ENCODE results near the gene CABYR. TPM values are rescaled to one million over a fixed set of nuclear protein-coding genes. Genes with fewer than 3 reads are reported as not detected.

CABYR gene
- total RNA-seq, 1 experiment from 2014 or later, result 29.4 TPM

- CTCF ChIA-PET, result no interaction called here
- Histone ChIP-seq H3K4me3 (ENCODE audit: low read depth in 2 of 2, low read length in 2 of 2) (no peak overlapping the region), H3K4me1 (ENCODE audit: control insufficient read depth, insufficient read depth, low read length) (no peaks in the 10 kb centered on the region), H3K36me3 (ENCODE audit: control insufficient read depth, insufficient read depth, low read length) (peaks cover 15% of the 10 kb centered on the region), H3K27me3 (ENCODE audit: control insufficient read depth, insufficient read depth, low read length) (no peaks in the 10 kb centered on the region), H3K9me3 (ENCODE audit: control insufficient read depth, insufficient read depth, low read depth, low read length) (no peaks in the 10 kb centered on the region), H3K27ac (ENCODE audit: low read length) (no peak overlapping the region)
- DNase-seq (ENCODE audit: low read depth, low spot score) (no peak), ATAC-seq (no peak)
- in situ Hi-C loops (cut with HindIII; ENCODE audit: low pct_unique_long_range_greater_than_20kb, low sequenced_read_pairs) (no loop called here), intact Hi-C loops (cut with micrococcal nuclease; ENCODE audit: unreplicated experiment) (no loop called here)
- no peak for TF ChIP-seq TCF7L2 (IDR thresholded peaks at IDR 0.05; ENCODE audit: low read depth, low read length)
- no peak for TF ChIP-seq POLR2AphosphoS5 (IDR thresholded peaks at IDR 0.05; ENCODE audit: low read depth, low read length)
- TF ChIP-seq SIN3A (IDR thresholded peaks at IDR 0.05; ENCODE audit: borderline replicate concordance, insufficient read depth, low read depth, low read length), result no peak
- no peak for TF ChIP-seq CTCF (IDR thresholded peaks at IDR 0.05)
- no peak for TF ChIP-seq REST (IDR thresholded peaks at IDR 0.05; ENCODE audit: insufficient read depth in 1 of 2, low read depth in 2 of 2, low read length in 1 of 2)
- POLR2A ChIA-PET, result interaction anchor here (0.5 kb wide), 1 partner anchor 22 kb away, joined by 5 read pairs; the partner anchor contains the start of gene CABYR
- BruUV-seq (replicated peaks), result TSS peak; percentile 11
These were observed 22.4 kb downstream of the CABYR start for GRCh38 chr18:24161304-24161703.

- no TSS peak for BruUV-seq (replicated peaks)
- TF ChIP-seq TCF7L2 (IDR thresholded peaks at IDR 0.05; ENCODE audit: low read depth, low read length), result no peak
- no peak for TF ChIP-seq REST (IDR thresholded peaks at IDR 0.05; ENCODE audit: insufficient read depth in 1 of 2, low read depth in 2 of 2, low read length in 1 of 2)
- TF ChIP-seq SIN3A (IDR thresholded peaks at IDR 0.05; ENCODE audit: borderline replicate concordance, insufficient read depth, low read depth, low read length), result no peak
- no peak for TF ChIP-seq CTCF (IDR thresholded peaks at IDR 0.05)
- TF ChIP-seq POLR2AphosphoS5 (IDR thresholded peaks at IDR 0.05; ENCODE audit: low read depth, low read length), result no peak
- no peaks in the 10 kb centered on the region for H3K27me3 ChIP-seq (ENCODE audit: control insufficient read depth, insufficient read depth, low read length)
- no peaks in the 10 kb centered on the region for H3K4me1 ChIP-seq (ENCODE audit: control insufficient read depth, insufficient read depth, low read length)
- in situ Hi-C loops (cut with HindIII; ENCODE audit: low pct_unique_long_range_greater_than_20kb, low sequenced_read_pairs) (no loop called here), intact Hi-C loops (cut with micrococcal nuclease; ENCODE audit: unreplicated experiment) (no loop called here)
- ChIA-PET POLR2A (no interaction called here), CTCF (no interaction called here)
- no peak overlapping the region for H3K27ac ChIP-seq (ENCODE audit: low read length)
- peaks cover 3% of the 10 kb centered on the region; the same call in 1 of the 2 replicates for H3K36me3 ChIP-seq (ENCODE audit: control insufficient read depth, insufficient read depth, low read length)
- ATAC-seq (no peak), DNase-seq (ENCODE audit: low read depth, low spot score) (no peak)
- no peaks in the 10 kb centered on the region for H3K9me3 ChIP-seq (ENCODE audit: control insufficient read depth, insufficient read depth, low read depth, low read length)
- no peak overlapping the region for H3K4me3 ChIP-seq (ENCODE audit: low read depth in 2 of 2, low read length in 2 of 2)
These were observed 29.6 kb downstream of the CABYR start for GRCh38 chr18:24168496-24168895.

Data from Panc1 (cell line).